K562 (cell line): ENCODE measurements around the gene ZFP62. TPM values are rescaled to one million over a fixed set of nuclear protein-coding genes. Genes with fewer than 3 reads are reported as not detected.

ENCODE experiments used
- GABPB1 ChIP-seq: sonication (generic); formaldehyde crosslinking; IDR thresholded peaks from 2 replicates; pipeline ENCODE4 v1.8.0; 2022; ENCODE audit warnings: mild to moderate bottlenecking, missing genetic modification reagents
- HDAC2 ChIP-seq: fragments of 450-650 bp; IDR thresholded peaks from 2 replicates; pipeline ENCODE4 v1.6.1; 2016; ENCODE audit warnings: mild to moderate bottlenecking
- MEF2A ChIP-seq: IDR thresholded peaks from 2 replicates; pipeline ENCODE4 v1.6.1; 2011; ENCODE audit warnings: low read depth, mild to moderate bottlenecking, low read length, moderate library complexity; ENCODE audit not compliant: control insufficient read depth
- MEIS2 ChIP-seq: fragments of 450-650 bp; IDR thresholded peaks from 2 replicates; pipeline ENCODE4 v1.6.1; 2014; ENCODE audit warnings: mild to moderate bottlenecking; ENCODE audit not compliant: partially characterized antibody
- NFATC3 ChIP-seq: fragments of 450-650 bp; IDR thresholded peaks from 2 replicates; pipeline ENCODE4 v1.6.1; 2017; ENCODE audit warnings: mild to moderate bottlenecking
- SMAD4 ChIP-seq: fragments of 250-450 bp; sonication (Bioruptor Pico); conservative IDR thresholded peaks from 2 replicates; pipeline ENCODE4 v1.8.0; 2021; ENCODE audit warnings: inconsistent platforms, mild to moderate bottlenecking, moderate library complexity
- TAF9B ChIP-seq: fragments of 450-650 bp; IDR thresholded peaks from 2 replicates; pipeline ENCODE4 v1.6.1; 2018; ENCODE audit warnings: mild to moderate bottlenecking; ENCODE audit not compliant: partially characterized antibody
- TEAD1 ChIP-seq, 2 experiments: fragments of 450-650 bp in 1 of 2; sonication (generic) in 1 of 2; formaldehyde crosslinking; IDR thresholded peaks; 2 replicates each; pipeline versions ENCODE4 v1.4.0 to v1.8.0; 2020 to 2022; ENCODE audit warnings: mild to moderate bottlenecking in 2 of 2, missing genetic modification reagents in 1 of 2
- TGIF2 ChIP-seq: sonication (generic); formaldehyde crosslinking; IDR thresholded peaks from 2 replicates; pipeline ENCODE4 v1.8.1; 2022; ENCODE audit warnings: mild to moderate bottlenecking, missing genetic modification reagents, moderate library complexity
- ZBED1 ChIP-seq: IDR thresholded peaks from 2 replicates; pipeline ENCODE4 v1.6.1; 2014
- polyA plus RNA-seq, 8 experiments: library from polyadenylated mRNA; depleted of rRNA in 4 of 8; stranded (reverse) in 5 of 8; unstranded in 3 of 8; fragments of >200 nt; fragmentation: Nextera tagmentation in 2 of 8; fragmentation: Illumina TruSeq in 1 of 8; extraction: Ambion mirVana in 2 of 8; extraction: Trizol in 1 of 8; gene quantifications; 2 replicates each; pipeline versions ENCODE4 v1.2.1 to v1.2.3, GENCODE V29; 2011 to 2014; ENCODE audit warnings: inconsistent platforms in 1 of 8, missing spikeins in 1 of 8
- total RNA-seq, 7 experiments: library from RNA; depleted of rRNA in 6 of 7; stranded (reverse); fragments of >200 nt in 6 of 7; fragmentation: Illumina TruSeq in 2 of 7; extraction: Trizol in 2 of 7; gene quantifications; 2 replicates each; pipeline versions ENCODE4 v1.2.1 to v1.2.3, GENCODE V29; 2011 to 2021; ENCODE audit warnings: low replicate concordance in 1 of 7
- TF ChIP-seq, protein P1 (sequence below): sonication (generic); formaldehyde crosslinking; IDR thresholded peaks from 2 replicates; pipeline ENCODE4 v1.8.0; 2022; ENCODE audit warnings: mild to moderate bottlenecking, missing genetic modification reagents
- TF ChIP-seq, protein P2 (sequence below): sonication (generic); formaldehyde crosslinking; IDR thresholded peaks from 2 replicates; pipeline ENCODE4 v1.9.0; 2022; ENCODE audit warnings: mild to moderate bottlenecking, missing genetic modification reagents
- TF ChIP-seq, protein P3 (sequence below): fragments of 200-800 bp; sonication (Bioruptor generic); IDR thresholded peaks from 2 replicates; pipeline ENCODE4 v1.6.1; 2016; ENCODE audit warnings: missing genetic modification characterization, missing compliant biosample characterization
- TF ChIP-seq, protein P4 (sequence below): fragments of 250-450 bp; sonication (Bioruptor Pico); IDR thresholded peaks from 2 replicates; pipeline ENCODE4 v1.6.1; 2021; ENCODE audit warnings: mild to moderate bottlenecking
- TF ChIP-seq, protein P5 (sequence below): fragments of 250-450 bp; sonication (Bioruptor Pico); IDR thresholded peaks from 2 replicates; pipeline ENCODE4 v1.4.0; 2020

ZFP62 gene
- total and polyA plus RNA-seq, 9 of the 15 experiments (the other 6 are each of a cell fraction or from before 2014, with no cell fraction given): 12.2 to 37.5 (median 25.0) TPM

DNA sequence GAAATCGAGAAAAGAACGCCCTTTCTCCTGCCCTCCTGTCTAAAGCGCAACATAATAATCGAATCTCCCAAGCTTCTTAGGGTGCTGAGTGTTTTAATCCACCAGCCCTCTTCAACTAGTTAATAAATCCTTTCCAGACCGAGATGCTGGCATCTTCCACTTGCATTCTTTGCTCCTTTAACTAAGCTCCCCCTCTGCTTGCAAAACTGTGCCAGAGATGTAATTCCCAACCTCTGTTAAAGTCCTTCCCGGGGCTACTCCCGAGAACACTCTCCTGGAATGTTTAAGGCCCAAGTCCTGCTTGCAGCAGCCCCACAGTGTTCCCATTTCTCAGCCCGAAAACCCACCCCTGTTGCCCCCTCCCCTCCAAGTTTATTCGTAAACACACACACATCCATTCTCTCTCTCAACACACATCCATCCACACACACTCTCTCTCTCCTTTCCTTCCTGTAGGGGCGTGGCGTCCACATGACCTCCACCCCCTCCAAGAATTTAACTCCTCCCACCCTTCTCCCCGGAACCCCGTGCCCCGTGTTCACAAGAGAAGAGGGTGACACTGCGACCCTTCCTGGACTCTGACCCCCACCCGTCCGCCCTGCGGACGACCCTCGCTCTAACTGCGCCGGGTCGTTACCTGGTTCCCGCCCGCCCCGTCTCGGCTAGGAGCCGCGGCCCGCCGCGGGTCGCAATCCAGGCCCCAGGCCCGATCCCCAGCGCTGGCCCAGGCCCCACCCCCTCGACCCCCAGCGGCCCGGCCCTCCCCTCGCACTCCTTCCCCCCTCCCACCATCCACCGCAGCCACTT lies 51.5 kb downstream of the ZFP62 start (continued):
- TF ChIP-seq SMAD4 (CRISPR knock-in tag) (0 out of 2 replicates have a peak, but pooled peaks have one; percentile 7), ZBED1 (0 out of 2 replicates have a peak, but pooled peaks have one; percentile 11), HDAC2 (no peak), TEAD1 (CRISPR knock-in tag; IDR thresholded peaks at IDR 0.05) (no peak; a peak in 1 of 4 replicates), MEF2A (no peak), GABPB1 (CRISPR knock-in tag) (no peak), NFATC3 (no peak), MEIS2 (peak; percentile 54), TAF9B (no peak), TGIF2 (CRISPR knock-in tag) (no peak)
- TF ChIP-seq, protein P1, sequence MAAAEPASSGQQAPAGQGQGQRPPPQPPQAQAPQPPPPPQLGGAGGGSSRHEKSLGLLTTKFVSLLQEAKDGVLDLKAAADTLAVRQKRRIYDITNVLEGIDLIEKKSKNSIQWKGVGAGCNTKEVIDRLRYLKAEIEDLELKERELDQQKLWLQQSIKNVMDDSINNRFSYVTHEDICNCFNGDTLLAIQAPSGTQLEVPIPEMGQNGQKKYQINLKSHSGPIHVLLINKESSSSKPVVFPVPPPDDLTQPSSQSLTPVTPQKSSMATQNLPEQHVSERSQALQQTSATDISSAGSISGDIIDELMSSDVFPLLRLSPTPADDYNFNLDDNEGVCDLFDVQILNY (CRISPR knock-in tag): no peak
- TF ChIP-seq, protein P2, sequence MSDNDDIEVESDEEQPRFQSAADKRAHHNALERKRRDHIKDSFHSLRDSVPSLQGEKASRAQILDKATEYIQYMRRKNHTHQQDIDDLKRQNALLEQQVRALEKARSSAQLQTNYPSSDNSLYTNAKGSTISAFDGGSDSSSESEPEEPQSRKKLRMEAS: no peak
- TF ChIP-seq, protein P3, sequence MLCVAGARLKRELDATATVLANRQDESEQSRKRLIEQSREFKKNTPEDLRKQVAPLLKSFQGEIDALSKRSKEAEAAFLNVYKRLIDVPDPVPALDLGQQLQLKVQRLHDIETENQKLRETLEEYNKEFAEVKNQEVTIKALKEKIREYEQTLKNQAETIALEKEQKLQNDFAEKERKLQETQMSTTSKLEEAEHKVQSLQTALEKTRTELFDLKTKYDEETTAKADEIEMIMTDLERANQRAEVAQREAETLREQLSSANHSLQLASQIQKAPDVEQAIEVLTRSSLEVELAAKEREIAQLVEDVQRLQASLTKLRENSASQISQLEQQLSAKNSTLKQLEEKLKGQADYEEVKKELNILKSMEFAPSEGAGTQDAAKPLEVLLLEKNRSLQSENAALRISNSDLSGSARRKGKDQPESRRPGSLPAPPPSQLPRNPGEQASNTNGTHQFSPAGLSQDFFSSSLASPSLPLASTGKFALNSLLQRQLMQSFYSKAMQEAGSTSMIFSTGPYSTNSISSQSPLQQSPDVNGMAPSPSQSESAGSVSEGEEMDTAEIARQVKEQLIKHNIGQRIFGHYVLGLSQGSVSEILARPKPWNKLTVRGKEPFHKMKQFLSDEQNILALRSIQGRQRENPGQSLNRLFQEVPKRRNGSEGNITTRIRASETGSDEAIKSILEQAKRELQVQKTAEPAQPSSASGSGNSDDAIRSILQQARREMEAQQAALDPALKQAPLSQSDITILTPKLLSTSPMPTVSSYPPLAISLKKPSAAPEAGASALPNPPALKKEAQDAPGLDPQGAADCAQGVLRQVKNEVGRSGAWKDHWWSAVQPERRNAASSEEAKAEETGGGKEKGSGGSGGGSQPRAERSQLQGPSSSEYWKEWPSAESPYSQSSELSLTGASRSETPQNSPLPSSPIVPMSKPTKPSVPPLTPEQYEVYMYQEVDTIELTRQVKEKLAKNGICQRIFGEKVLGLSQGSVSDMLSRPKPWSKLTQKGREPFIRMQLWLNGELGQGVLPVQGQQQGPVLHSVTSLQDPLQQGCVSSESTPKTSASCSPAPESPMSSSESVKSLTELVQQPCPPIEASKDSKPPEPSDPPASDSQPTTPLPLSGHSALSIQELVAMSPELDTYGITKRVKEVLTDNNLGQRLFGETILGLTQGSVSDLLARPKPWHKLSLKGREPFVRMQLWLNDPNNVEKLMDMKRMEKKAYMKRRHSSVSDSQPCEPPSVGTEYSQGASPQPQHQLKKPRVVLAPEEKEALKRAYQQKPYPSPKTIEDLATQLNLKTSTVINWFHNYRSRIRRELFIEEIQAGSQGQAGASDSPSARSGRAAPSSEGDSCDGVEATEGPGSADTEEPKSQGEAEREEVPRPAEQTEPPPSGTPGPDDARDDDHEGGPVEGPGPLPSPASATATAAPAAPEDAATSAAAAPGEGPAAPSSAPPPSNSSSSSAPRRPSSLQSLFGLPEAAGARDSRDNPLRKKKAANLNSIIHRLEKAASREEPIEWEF (CRISPR knock-in tag): no peak
- TF ChIP-seq, protein P4, sequence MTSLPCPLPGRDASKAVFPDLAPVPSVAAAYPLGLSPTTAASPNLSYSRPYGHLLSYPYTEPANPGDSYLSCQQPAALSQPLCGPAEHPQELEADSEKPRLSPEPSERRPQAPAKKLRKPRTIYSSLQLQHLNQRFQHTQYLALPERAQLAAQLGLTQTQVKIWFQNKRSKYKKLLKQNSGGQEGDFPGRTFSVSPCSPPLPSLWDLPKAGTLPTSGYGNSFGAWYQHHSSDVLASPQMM (CRISPR knock-in tag): no peak
- TF ChIP-seq, protein P5, sequence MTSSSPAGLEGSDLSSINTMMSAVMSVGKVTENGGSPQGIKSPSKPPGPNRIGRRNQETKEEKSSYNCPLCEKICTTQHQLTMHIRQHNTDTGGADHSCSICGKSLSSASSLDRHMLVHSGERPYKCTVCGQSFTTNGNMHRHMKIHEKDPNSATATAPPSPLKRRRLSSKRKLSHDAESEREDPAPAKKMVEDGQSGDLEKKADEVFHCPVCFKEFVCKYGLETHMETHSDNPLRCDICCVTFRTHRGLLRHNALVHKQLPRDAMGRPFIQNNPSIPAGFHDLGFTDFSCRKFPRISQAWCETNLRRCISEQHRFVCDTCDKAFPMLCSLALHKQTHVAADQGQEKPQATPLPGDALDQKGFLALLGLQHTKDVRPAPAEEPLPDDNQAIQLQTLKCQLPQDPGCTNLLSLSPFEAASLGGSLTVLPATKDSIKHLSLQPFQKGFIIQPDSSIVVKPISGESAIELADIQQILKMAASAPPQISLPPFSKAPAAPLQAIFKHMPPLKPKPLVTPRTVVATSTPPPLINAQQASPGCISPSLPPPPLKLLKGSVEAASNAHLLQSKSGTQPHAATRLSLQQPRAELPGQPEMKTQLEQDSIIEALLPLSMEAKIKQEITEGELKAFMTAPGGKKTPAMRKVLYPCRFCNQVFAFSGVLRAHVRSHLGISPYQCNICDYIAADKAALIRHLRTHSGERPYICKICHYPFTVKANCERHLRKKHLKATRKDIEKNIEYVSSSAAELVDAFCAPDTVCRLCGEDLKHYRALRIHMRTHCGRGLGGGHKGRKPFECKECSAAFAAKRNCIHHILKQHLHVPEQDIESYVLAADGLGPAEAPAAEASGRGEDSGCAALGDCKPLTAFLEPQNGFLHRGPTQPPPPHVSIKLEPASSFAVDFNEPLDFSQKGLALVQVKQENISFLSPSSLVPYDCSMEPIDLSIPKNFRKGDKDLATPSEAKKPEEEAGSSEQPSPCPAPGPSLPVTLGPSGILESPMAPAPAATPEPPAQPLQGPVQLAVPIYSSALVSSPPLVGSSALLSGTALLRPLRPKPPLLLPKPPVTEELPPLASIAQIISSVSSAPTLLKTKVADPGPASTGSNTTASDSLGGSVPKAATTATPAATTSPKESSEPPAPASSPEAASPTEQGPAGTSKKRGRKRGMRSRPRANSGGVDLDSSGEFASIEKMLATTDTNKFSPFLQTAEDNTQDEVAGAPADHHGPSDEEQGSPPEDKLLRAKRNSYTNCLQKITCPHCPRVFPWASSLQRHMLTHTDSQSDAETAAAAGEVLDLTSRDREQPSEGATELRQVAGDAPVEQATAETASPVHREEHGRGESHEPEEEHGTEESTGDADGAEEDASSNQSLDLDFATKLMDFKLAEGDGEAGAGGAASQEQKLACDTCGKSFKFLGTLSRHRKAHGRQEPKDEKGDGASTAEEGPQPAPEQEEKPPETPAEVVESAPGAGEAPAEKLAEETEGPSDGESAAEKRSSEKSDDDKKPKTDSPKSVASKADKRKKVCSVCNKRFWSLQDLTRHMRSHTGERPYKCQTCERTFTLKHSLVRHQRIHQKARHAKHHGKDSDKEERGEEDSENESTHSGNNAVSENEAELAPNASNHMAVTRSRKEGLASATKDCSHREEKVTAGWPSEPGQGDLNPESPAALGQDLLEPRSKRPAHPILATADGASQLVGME: no peak
